Stimulated activated naive CD8-positive, alpha-beta T cell treated with anti-CD3 and anti-CD28 coated beads, Interleukin-15, amount 100 ng/mL, for 72 hours (primary cell): ENCODE data around the gene DNM1.

Experiments used
- ATAC-seq: fragments of 150-1000 bp; cut with Tn5 transposase; 2 replicates; pipeline ENCODE4 v1.10.0; 2021; ENCODE audit warnings: mild to moderate bottlenecking, moderate library complexity
- DNase-seq, 2 donors: peaks; one replicate each; pipeline ENCODE4 v3.0.0; 2021 to 2022
- H3K27ac Mint-ChIP-seq, 2 donors: one replicate each; pipeline ENCODE4 v1.8.0; 2022; ENCODE audit warnings: mild to moderate bottlenecking in 2 of 2, mixed read lengths in 2 of 2, moderate library complexity in 2 of 2
- H3K27me3 Mint-ChIP-seq: one replicate; pipeline ENCODE4 v1.8.0; 2022; ENCODE audit warnings: mixed read lengths
- H3K4me1 Mint-ChIP-seq: one replicate; pipeline ENCODE4 v1.8.0; 2022; ENCODE audit warnings: mild to moderate bottlenecking, mixed read lengths
- H3K4me3 Mint-ChIP-seq, 2 donors: one replicate each; pipeline ENCODE4 v1.8.0; 2022; ENCODE audit warnings: mild to moderate bottlenecking in 2 of 2, mixed read lengths in 2 of 2, moderate library complexity in 1 of 2
- H3K9me3 Mint-ChIP-seq, 2 donors: one replicate each; pipeline ENCODE4 v1.8.0; 2022; ENCODE audit warnings: mixed read lengths in 2 of 2

Gene DNM1

GRCh38 chr9:128190516-128191405 is 12.4 kb upstream of the DNM1 start:
- DNase-seq = peak in 1 of 2 donors; percentile 22
- Mint-ChIP-seq H3K4me1 (peaks cover 65% of the 10 kb centered on the region), H3K4me3 (peak overlapping the region; percentile 94 to 96), H3K9me3 (no peaks in the 10 kb centered on the region), H3K27ac (peak overlapping the region; percentile 91 to 96), H3K27me3 (peaks cover 10% of the 10 kb centered on the region)
- peak; percentile 64 for ATAC-seq

- peaks cover 10% of the 10 kb centered on the region for H3K27me3 Mint-ChIP-seq
- H3K9me3 Mint-ChIP-seq = no peaks in the 10 kb centered on the region
- H3K4me3 Mint-ChIP-seq = peak within 1 kb of the TSS; percentile 94 to 96
- ATAC-seq = peak; percentile 97
- peaks cover 60% of the 10 kb centered on the region for H3K4me1 Mint-ChIP-seq
- DNase-seq = peak; percentile 81 to 86
- peak within 1 kb of the TSS; percentile 91 to 96 for H3K27ac Mint-ChIP-seq
Observed at GRCh38 chr9:128191406-128192046, 11.7 kb upstream of the DNM1 start, which contains the start of gene CIZ1. Gene CIZ1, minus strand, starts transcription at chr9:128191572. Its CDS starts 715 bp downstream, at chr9:128190857.

- peaks cover 10% of the 10 kb centered on the region for H3K27me3 Mint-ChIP-seq
- H3K9me3 Mint-ChIP-seq = no peaks in the 10 kb centered on the region
- peaks cover 57% of the 10 kb centered on the region for H3K4me1 Mint-ChIP-seq
- peak overlapping the region in 1 of 2 donors; percentile 49 for H3K4me3 Mint-ChIP-seq
- DNase-seq (no peak), ATAC-seq (no peak)
- no peak overlapping the region for H3K27ac Mint-ChIP-seq
Observed at GRCh38 chr9:128192601-128193371, 10.4 kb upstream of the DNM1 start.

GRCh38 chr9:128193469-128194096 is 9.6 kb upstream of the DNM1 start:
- Mint-ChIP-seq H3K27ac (no peak overlapping the region), H3K9me3 (no peaks in the 10 kb centered on the region), H3K4me1 (peaks cover 49% of the 10 kb centered on the region), H3K4me3 (no peak overlapping the region), H3K27me3 (peaks cover 10% of the 10 kb centered on the region)
- no peak for DNase-seq
- ATAC-seq = no peak

- peaks cover 26% of the 10 kb centered on the region for H3K4me1 Mint-ChIP-seq
- no peaks in the 10 kb centered on the region for H3K9me3 Mint-ChIP-seq
- no peak for DNase-seq
- no peak overlapping the region for H3K4me3 Mint-ChIP-seq
- H3K27me3 Mint-ChIP-seq = peaks cover 26% of the 10 kb centered on the region
- H3K27ac Mint-ChIP-seq = no peak overlapping the region
- ATAC-seq = no peak
Observed at GRCh38 chr9:128201441-128202369, 1.5 kb upstream of the DNM1 start.

GRCh38 chr9:128202648-128203023 is 543 bp upstream of the DNM1 start:
- DNase-seq (no peak), ATAC-seq (peak; percentile 8)
- Mint-ChIP-seq H3K9me3 (no peaks in the 10 kb centered on the region), H3K27me3 (peaks cover 26% of the 10 kb centered on the region), H3K4me3 (peak overlapping the region; percentile 73 to 82), H3K27ac (peak overlapping the region; percentile 90 to 97), H3K4me1 (peaks cover 26% of the 10 kb centered on the region)

GRCh38 chr9:128203707-128204551 is 750 bp downstream of the DNM1 start:
- DNase-seq (no peak), ATAC-seq (peak; percentile 14)
- Mint-ChIP-seq H3K4me1 (peaks cover 26% of the 10 kb centered on the region), H3K27me3 (peaks cover 26% of the 10 kb centered on the region), H3K27ac (no peak overlapping the region), H3K4me3 (peak overlapping the region; percentile 68), H3K9me3 (no peaks in the 10 kb centered on the region)

- no peaks in the 10 kb centered on the region for H3K9me3 Mint-ChIP-seq
- ATAC-seq (no peak), DNase-seq (no peak)
- no peak overlapping the region for H3K4me3 Mint-ChIP-seq
- H3K27me3 Mint-ChIP-seq = peaks cover 26% of the 10 kb centered on the region
- H3K4me1 Mint-ChIP-seq = peaks cover 26% of the 10 kb centered on the region
- H3K27ac Mint-ChIP-seq = no peak overlapping the region
Observed at GRCh38 chr9:128204858-128205257, 1.7 kb downstream of the DNM1 start.

- DNase-seq = no peak
- Mint-ChIP-seq H3K9me3 (no peaks in the 10 kb centered on the region), H3K4me3 (no peak overlapping the region), H3K4me1 (peaks cover 26% of the 10 kb centered on the region), H3K27me3 (peaks cover 26% of the 10 kb centered on the region), H3K27ac (no peak overlapping the region)
- no peak for ATAC-seq
Observed at GRCh38 chr9:128205296-128205944, 2.2 kb downstream of the DNM1 start.

- DNase-seq = no peak
- ATAC-seq = no peak
- peaks cover 26% of the 10 kb centered on the region for H3K4me1 Mint-ChIP-seq
- H3K27ac Mint-ChIP-seq = no peak overlapping the region
- H3K4me3 Mint-ChIP-seq = no peak overlapping the region
- H3K9me3 Mint-ChIP-seq = no peaks in the 10 kb centered on the region
- H3K27me3 Mint-ChIP-seq = peaks cover 26% of the 10 kb centered on the region
Observed at GRCh38 chr9:128206484-128206883, 3.3 kb downstream of the DNM1 start.

GRCh38 chr9:128206916-128207910 is 4.0 kb downstream of the DNM1 start:
- DNase-seq = no peak
- no peak overlapping the region for H3K27ac Mint-ChIP-seq
- H3K4me3 Mint-ChIP-seq = no peak overlapping the region
- peaks cover 19% of the 10 kb centered on the region for H3K4me1 Mint-ChIP-seq
- ATAC-seq = no peak
- H3K27me3 Mint-ChIP-seq = peaks cover 33% of the 10 kb centered on the region
- no peaks in the 10 kb centered on the region for H3K9me3 Mint-ChIP-seq

- peaks cover 34% of the 10 kb centered on the region for H3K27me3 Mint-ChIP-seq
- peaks cover 9% of the 10 kb centered on the region for H3K4me1 Mint-ChIP-seq
- H3K4me3 Mint-ChIP-seq = no peak overlapping the region
- H3K27ac Mint-ChIP-seq = no peak overlapping the region
- no peak for ATAC-seq
- H3K9me3 Mint-ChIP-seq = no peaks in the 10 kb centered on the region
- DNase-seq = no peak
Observed at GRCh38 chr9:128208386-128208785, 5.2 kb downstream of the DNM1 start.
